ENCODE data around the gene DRC1. TPM values are rescaled to one million over a fixed set of nuclear protein-coding genes. Genes with fewer than 3 reads are reported as not detected.

DRC1 gene
- total RNA-seq, 1 experiment from 2014 or later: not detected

- H3K27ac Mint-ChIP-seq: peak overlapping the region in 1 of 3 experiments; percentile 13; a peak in 1 of 7 replicates
- H4K8ac ChIP-seq (replicated peaks; ENCODE audit: insufficient read length, low read depth, low read length): no peak overlapping the region
- no peak overlapping the region for H4K91ac ChIP-seq (ENCODE audit: insufficient read length, low read depth, low read length)
- WGBS (ENCODE audit: extremely low coverage, insufficient read length, low lambda C conversion rate): no CpG with 5 or more reads among the region's 13 CpGs
- H2BK20ac ChIP-seq (ENCODE audit: low read depth, low read length, poor library complexity, severe bottlenecking): no peak overlapping the region
- H3K4me1 Mint-ChIP-seq: peaks cover 6 to 7% of the 10 kb centered on the region in 2 experiments; a peak in 3 of 4 replicates
- H2BK120ac ChIP-seq (ENCODE audit: low read depth, low read length, poor library complexity, severe bottlenecking): no peak overlapping the region
- DNase-seq: no peak
- H2BK5ac ChIP-seq (ENCODE audit: insufficient read length, low read length): no peak overlapping the region
- no peak overlapping the region for H2AK5ac ChIP-seq (ENCODE audit: insufficient read length, low read length)
- peaks cover 0 to 3% of the 10 kb centered on the region in 2 experiments; a peak in 1 of 5 replicates for H3K9me3 Mint-ChIP-seq
- H3K56ac ChIP-seq (ENCODE audit: insufficient read length, low read depth, low read length): no peak overlapping the region
- no peak overlapping the region for H3K27ac ChIP-seq (ENCODE audit: insufficient read length, low read depth, low read length)
- no peak overlapping the region for H3K4me2 ChIP-seq (ENCODE audit: insufficient read depth, insufficient read length, low read length)
- no peaks in the 10 kb centered on the region for H3K4me1 ChIP-seq (ENCODE audit: insufficient read depth, low read length)
- peaks cover 0 to 2% (median 0%) of the 10 kb centered on the region in 3 experiments; a peak in 1 of 7 replicates for H3K36me3 Mint-ChIP-seq (ENCODE audit: insufficient read depth in 1 of 3, low read depth in 3 of 3)
- no peak overlapping the region for H3K14ac ChIP-seq (ENCODE audit: insufficient read depth, low read length)
- no peak overlapping the region for H3K9ac ChIP-seq (ENCODE audit: extremely low read depth, insufficient read length, low read length)
- H3K23me2 ChIP-seq (ENCODE audit: insufficient read length, low read depth, low read length, poor library complexity, severe bottlenecking): no peaks in the 10 kb centered on the region
- H4K5ac ChIP-seq (ENCODE audit: insufficient read length, low read depth, low read length): no peak overlapping the region
- no peak overlapping the region for H2BK15ac ChIP-seq (ENCODE audit: low read depth, low read length)
- H3K4me3 Mint-ChIP-seq: no peak overlapping the region
- no peaks in the 10 kb centered on the region for H3K79me2 ChIP-seq (ENCODE audit: insufficient read depth, low read length)
- no peak overlapping the region for H2BK12ac ChIP-seq (ENCODE audit: insufficient read length, low read depth, low read length)
- no peak overlapping the region for H3T11ph ChIP-seq (ENCODE audit: low read length)
- no peaks in the 10 kb centered on the region for H3K79me1 ChIP-seq (ENCODE audit: insufficient read depth, low read depth, low read length, poor library complexity, severe bottlenecking)
- H3K27me3 Mint-ChIP-seq (ENCODE audit: low read depth): no peaks in the 10 kb centered on the region; the same call in none of the 2 replicates
- no peak overlapping the region for H3K23ac ChIP-seq (ENCODE audit: insufficient read length, low read depth, low read length)
- no peaks in the 10 kb centered on the region for H3K9me3 ChIP-seq (ENCODE audit: control insufficient read depth, low read depth, low read length)
- no peaks in the 10 kb centered on the region for H3K27me3 ChIP-seq (ENCODE audit: insufficient read depth, low read length)
- H4K20me1 ChIP-seq (ENCODE audit: control insufficient read depth, insufficient read depth, insufficient read length): no peaks in the 10 kb centered on the region
- H3K18ac ChIP-seq (ENCODE audit: insufficient read length, low read depth, low read length): no peak overlapping the region
- H3K4ac ChIP-seq (ENCODE audit: low read depth, low read length): no peak overlapping the region
- TF ChIP-seq, protein P1, sequence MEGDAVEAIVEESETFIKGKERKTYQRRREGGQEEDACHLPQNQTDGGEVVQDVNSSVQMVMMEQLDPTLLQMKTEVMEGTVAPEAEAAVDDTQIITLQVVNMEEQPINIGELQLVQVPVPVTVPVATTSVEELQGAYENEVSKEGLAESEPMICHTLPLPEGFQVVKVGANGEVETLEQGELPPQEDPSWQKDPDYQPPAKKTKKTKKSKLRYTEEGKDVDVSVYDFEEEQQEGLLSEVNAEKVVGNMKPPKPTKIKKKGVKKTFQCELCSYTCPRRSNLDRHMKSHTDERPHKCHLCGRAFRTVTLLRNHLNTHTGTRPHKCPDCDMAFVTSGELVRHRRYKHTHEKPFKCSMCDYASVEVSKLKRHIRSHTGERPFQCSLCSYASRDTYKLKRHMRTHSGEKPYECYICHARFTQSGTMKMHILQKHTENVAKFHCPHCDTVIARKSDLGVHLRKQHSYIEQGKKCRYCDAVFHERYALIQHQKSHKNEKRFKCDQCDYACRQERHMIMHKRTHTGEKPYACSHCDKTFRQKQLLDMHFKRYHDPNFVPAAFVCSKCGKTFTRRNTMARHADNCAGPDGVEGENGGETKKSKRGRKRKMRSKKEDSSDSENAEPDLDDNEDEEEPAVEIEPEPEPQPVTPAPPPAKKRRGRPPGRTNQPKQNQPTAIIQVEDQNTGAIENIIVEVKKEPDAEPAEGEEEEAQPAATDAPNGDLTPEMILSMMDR (conservative IDR thresholded peaks at IDR 0.05): no peak
- H2AFZ ChIP-seq (ENCODE audit: low read length): no peak overlapping the region
Observed at GRCh38 chr2:26450031-26450635, 48.4 kb downstream of the DRC1 start.
